Measurements from ENCODE around the gene KAT5. TPM values are rescaled to one million over a fixed set of nuclear protein-coding genes. Genes with fewer than 3 reads are reported as not detected.
A peak's percentile ranks its signal among the peaks of the same experiment; 100 is the strongest.

The KAT5 gene
- total and polyA plus RNA-seq, 8 donors, result 13.3 to 99.1 (median 56.1) TPM

DNA sequence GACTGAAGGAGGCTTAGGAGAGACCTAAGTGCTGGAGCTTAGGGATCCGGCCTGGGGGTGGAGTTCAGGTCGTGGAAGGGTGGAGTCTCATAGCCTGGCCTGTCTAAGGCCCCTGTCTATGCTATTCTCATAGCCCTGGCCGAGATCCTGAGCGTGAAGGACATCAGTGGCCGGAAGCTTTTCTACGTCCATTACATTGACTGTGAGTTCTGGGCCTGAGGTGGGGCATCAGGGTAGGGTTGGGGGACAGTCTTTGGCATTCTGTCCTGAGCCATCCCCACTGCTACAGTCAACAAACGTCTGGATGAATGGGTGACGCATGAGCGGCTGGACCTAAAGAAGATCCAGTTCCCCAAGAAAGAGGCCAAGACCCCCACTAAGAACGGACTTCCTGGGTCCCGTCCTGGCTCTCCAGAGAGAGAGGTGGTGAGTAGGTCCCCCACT lies 603 bp downstream of the KAT5 start:
- Histone ChIP-seq H3K27ac (peak overlapping the region; percentile 98 to 100 (median 99)), H3K4me1 (peaks cover 20 to 40% (median 29%) of the 10 kb centered on the region in 4 donors), H3K27me3 (no peaks in the 10 kb centered on the region), H3K36me3 (peaks cover 42 to 49% (median 48%) of the 10 kb centered on the region in 4 donors), H3K9me3 (no peaks in the 10 kb centered on the region), H3K4me3 (peak overlapping the region; percentile 53 to 67 (median 60))
- intact Hi-C loops (cut with DNase I; ENCODE audit: low total_unique reads), result loop anchor here (5.0 kb wide), 1 partner anchor 105 kb away; no protein-coding TSS in a partner anchor
- 20 to 31% (median 31%) methylated on average over 11 of the region's 11 CpGs for WGBS, 5 donors
- no peak for TF ChIP-seq EP300 (IDR thresholded peaks at IDR 0.05)
- TF ChIP-seq POLR2AphosphoS5 (IDR thresholded peaks at IDR 0.05), result peak in 1 of 3 donors; percentile 10
- TF ChIP-seq, protein P1, sequence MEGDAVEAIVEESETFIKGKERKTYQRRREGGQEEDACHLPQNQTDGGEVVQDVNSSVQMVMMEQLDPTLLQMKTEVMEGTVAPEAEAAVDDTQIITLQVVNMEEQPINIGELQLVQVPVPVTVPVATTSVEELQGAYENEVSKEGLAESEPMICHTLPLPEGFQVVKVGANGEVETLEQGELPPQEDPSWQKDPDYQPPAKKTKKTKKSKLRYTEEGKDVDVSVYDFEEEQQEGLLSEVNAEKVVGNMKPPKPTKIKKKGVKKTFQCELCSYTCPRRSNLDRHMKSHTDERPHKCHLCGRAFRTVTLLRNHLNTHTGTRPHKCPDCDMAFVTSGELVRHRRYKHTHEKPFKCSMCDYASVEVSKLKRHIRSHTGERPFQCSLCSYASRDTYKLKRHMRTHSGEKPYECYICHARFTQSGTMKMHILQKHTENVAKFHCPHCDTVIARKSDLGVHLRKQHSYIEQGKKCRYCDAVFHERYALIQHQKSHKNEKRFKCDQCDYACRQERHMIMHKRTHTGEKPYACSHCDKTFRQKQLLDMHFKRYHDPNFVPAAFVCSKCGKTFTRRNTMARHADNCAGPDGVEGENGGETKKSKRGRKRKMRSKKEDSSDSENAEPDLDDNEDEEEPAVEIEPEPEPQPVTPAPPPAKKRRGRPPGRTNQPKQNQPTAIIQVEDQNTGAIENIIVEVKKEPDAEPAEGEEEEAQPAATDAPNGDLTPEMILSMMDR (IDR thresholded peaks at IDR 0.05), result no peak
- TF ChIP-seq POLR2A (IDR thresholded peaks at IDR 0.05), result no peak
- no peak for DNase-seq

DNA sequence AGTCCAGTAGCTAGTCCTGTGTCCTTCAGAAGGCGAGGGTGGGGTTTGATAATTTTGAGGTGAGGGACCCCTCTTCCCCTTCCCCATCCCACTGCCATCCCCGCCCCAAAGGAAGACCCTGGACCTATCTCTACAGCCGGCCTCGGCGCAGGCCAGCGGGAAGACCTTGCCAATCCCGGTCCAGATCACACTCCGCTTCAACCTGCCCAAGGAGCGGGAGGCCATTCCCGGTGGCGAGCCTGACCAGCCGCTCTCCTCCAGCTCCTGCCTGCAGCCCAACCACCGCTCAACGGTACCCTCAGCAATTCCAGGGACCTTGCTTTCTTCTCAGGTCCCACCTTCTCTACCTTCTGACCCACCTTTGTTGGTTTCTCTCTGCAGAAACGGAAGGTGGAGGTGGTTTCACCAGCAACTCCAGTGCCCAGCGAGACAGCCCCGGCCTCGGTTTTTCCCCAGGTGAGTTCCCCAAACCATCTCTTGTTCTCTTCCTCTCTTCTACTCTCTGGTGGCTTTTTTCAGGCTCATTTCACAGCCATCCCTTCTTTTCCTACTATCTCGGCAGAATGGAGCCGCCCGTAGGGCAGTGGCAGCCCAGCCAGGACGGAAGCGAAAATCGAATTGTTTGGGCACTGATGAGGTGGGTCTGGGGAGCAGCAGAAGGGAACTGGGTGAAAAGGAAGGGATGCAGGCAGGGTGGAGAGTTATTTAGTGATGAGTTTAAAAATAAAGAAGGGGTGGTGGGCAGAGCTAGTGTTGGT lies 1.3 kb downstream of the KAT5 start:
- H3K27ac ChIP-seq, result peak overlapping the region in 4 of 5 donors; percentile 98 to 100 (median 99)
- DNase-seq, result no peak
- TF ChIP-seq EP300 (IDR thresholded peaks at IDR 0.05) (no peak), POLR2AphosphoS5 (IDR thresholded peaks at IDR 0.05) (no peak), POLR2A (IDR thresholded peaks at IDR 0.05) (no peak)
- TF ChIP-seq, protein P1 (IDR thresholded peaks at IDR 0.05), result no peak
- peaks cover 20 to 47% (median 34%) of the 10 kb centered on the region in 4 donors for H3K4me1 ChIP-seq
- H3K9me3 ChIP-seq, result no peaks in the 10 kb centered on the region
- peak overlapping the region in 3 of 4 donors; percentile 53 to 61 (median 60) for H3K4me3 ChIP-seq
- H3K27me3 ChIP-seq, result no peaks in the 10 kb centered on the region
- 90 to 95% (median 93%) methylated on average over 23 to 24 of the region's 24 CpGs for WGBS, 5 donors
- H3K36me3 ChIP-seq, result peaks cover 48 to 56% (median 55%) of the 10 kb centered on the region in 4 donors
- intact Hi-C loops (cut with DNase I; ENCODE audit: low total_unique reads), result loop anchor here (5.0 kb wide), 1 partner anchor 104 kb away; no protein-coding TSS in a partner anchor

GRCh38 chr11:65714433-65714832 lies 2.4 kb downstream of the KAT5 start:
- Histone ChIP-seq H3K27me3 (no peaks in the 10 kb centered on the region), H3K27ac (peak overlapping the region in 1 of 5 donors; percentile 98), H3K36me3 (peaks cover 48 to 67% (median 66%) of the 10 kb centered on the region in 4 donors), H3K9me3 (no peaks in the 10 kb centered on the region), H3K4me3 (no peak overlapping the region), H3K4me1 (peaks cover 31 to 57% (median 45%) of the 10 kb centered on the region in 4 donors)
- no peak for DNase-seq
- TF ChIP-seq, protein P1 (IDR thresholded peaks at IDR 0.05), result no peak
- intact Hi-C loops (cut with DNase I; ENCODE audit: low total_unique reads), result loop anchor here (5.0 kb wide), 1 partner anchor 103 kb away; no protein-coding TSS in a partner anchor
- 92 to 94% (median 93%) methylated on average over 16 of the region's 16 CpGs for whole genome bisulfite sequencing, 5 donors

- no peak overlapping the region for H3K4me3 ChIP-seq
- intact Hi-C loops (cut with DNase I; ENCODE audit: low total_unique reads), result no loop called here
- H3K4me1 ChIP-seq, result peaks cover 31 to 58% (median 44%) of the 10 kb centered on the region in 4 donors
- H3K27ac ChIP-seq, result no peak overlapping the region
- peaks cover 48 to 71% (median 68%) of the 10 kb centered on the region in 4 donors for H3K36me3 ChIP-seq
- no peak for DNase-seq
- no peaks in the 10 kb centered on the region for H3K27me3 ChIP-seq
- TF ChIP-seq EP300 (IDR thresholded peaks at IDR 0.05), result no peak
- TF ChIP-seq, protein P1 (IDR thresholded peaks at IDR 0.05), result no peak
- no peak for TF ChIP-seq POLR2AphosphoS5 (IDR thresholded peaks at IDR 0.05)
- no peak for TF ChIP-seq POLR2A (IDR thresholded peaks at IDR 0.05)
- 80 to 93% (median 85%) methylated on average over 7 of the region's 7 CpGs for WGBS, 5 donors
- no peaks in the 10 kb centered on the region for H3K9me3 ChIP-seq
Measured at GRCh38 chr11:65716302-65716701, 4.2 kb downstream of the KAT5 start.
